NB4 (cell line): Measurements from ENCODE around the gene BORCS5.
A peak's percentile ranks its signal among the peaks of the same experiment; 100 is the strongest.

Source experiments
- DNase-seq: peaks from one replicate; pipeline ENCODE4 v3.0.0; 2010; ENCODE audit warnings: low read depth
- H3K4me3 ChIP-seq: one replicate; pipeline ENCODE4 v1.5.1; 2011; ENCODE audit warnings: mild to moderate bottlenecking, low read depth, low read length, moderate library complexity
- MYC ChIP-seq: IDR thresholded peaks from 2 replicates; pipeline ENCODE4 v1.6.1; 2011; ENCODE audit warnings: low read depth, low read length
- POLR2A ChIP-seq: IDR thresholded peaks from 2 replicates; pipeline ENCODE4 v1.6.1; 2011; ENCODE audit warnings: mild to moderate bottlenecking; ENCODE audit not compliant: insufficient read length; ENCODE audit errors: extremely low read depth
- TF ChIP-seq, protein P1 (sequence below): IDR thresholded peaks from 2 replicates; pipeline ENCODE4 v1.6.1; 2011; ENCODE audit warnings: low read depth, low read length
- TF ChIP-seq, protein P2 (sequence below): IDR thresholded peaks from one replicate; pipeline ENCODE4 v1.5.1; 2012; ENCODE audit warnings: low read depth, low read length

BORCS5 gene

DNA sequence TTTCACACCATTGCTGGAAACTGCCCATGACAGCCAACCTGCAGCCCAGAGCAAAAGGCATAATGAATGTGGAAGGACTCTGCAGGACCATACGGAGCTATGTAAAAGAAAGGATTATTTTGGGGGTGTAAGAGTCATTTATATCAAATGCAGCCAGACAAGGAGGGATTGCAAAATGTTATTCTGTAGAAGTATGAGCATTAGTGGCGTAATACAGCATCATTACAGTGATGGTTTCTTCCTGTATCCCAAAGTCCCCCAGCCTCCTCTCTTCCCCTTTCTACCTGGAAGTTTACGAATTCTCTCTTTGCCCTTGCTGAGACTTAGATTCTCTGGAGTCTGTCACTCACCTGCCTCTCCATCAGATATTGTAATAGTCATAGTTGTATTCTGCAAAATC lies 89.9 kb downstream of the BORCS5 start:
- TF ChIP-seq, protein P1, sequence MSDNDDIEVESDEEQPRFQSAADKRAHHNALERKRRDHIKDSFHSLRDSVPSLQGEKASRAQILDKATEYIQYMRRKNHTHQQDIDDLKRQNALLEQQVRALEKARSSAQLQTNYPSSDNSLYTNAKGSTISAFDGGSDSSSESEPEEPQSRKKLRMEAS, result no peak
- TF ChIP-seq, protein P2, sequence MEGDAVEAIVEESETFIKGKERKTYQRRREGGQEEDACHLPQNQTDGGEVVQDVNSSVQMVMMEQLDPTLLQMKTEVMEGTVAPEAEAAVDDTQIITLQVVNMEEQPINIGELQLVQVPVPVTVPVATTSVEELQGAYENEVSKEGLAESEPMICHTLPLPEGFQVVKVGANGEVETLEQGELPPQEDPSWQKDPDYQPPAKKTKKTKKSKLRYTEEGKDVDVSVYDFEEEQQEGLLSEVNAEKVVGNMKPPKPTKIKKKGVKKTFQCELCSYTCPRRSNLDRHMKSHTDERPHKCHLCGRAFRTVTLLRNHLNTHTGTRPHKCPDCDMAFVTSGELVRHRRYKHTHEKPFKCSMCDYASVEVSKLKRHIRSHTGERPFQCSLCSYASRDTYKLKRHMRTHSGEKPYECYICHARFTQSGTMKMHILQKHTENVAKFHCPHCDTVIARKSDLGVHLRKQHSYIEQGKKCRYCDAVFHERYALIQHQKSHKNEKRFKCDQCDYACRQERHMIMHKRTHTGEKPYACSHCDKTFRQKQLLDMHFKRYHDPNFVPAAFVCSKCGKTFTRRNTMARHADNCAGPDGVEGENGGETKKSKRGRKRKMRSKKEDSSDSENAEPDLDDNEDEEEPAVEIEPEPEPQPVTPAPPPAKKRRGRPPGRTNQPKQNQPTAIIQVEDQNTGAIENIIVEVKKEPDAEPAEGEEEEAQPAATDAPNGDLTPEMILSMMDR, result no peak
- TF ChIP-seq MYC, result no peak
- TF ChIP-seq POLR2A, result no peak
- DNase-seq, result peak; percentile 34

DNA sequence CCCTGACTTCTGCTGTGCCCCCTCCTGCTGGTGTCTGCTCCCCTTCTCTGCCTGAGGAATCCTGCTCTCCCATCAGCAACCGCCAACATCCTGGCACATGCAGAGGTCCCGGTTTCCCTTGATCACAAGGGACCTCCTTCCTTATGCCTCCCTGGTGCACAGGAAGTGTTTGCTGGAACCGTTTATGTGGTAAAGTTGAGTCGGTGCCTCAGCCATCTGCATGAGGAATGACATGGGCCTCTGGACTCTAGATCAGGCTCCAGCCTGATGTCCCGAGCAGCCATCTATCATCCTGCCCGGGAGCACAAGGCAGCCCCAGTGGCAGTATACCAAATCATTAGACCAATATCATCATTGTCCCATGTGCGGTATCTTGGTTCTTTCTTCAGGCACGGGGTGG lies 90.4 kb downstream of the BORCS5 start:
- TF ChIP-seq, protein P1, result no peak
- TF ChIP-seq POLR2A (no peak), MYC (no peak)
- TF ChIP-seq, protein P2, result no peak
- H3K4me3 ChIP-seq, result no peak overlapping the region
- DNase-seq, result peak; percentile 49

More for the DNA sequence above, 89.9 kb downstream of the BORCS5 start:
- H3K4me3 ChIP-seq, result no peak overlapping the region

DNA sequence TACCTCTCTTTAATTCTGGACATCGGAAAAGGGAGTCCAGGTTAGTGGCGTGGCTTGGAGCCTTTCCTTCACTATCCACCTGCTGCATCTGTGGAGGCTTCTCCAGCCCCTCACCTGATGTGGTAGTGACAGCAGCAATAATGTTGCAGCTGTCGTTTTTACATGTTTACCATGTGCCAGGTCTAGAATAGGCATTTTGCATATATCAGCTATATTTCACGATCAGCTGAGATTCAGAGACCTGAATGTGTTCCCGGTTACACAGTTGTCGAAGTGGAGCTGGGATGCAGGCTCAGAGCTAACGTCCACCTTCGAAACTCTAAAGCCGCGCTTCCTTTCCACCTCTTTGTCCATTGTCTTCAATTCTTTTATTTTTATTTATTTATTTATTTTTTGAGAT lies 91.0 kb downstream of the BORCS5 start:
- TF ChIP-seq MYC (no peak), POLR2A (no peak)
- TF ChIP-seq, protein P1, result no peak
- TF ChIP-seq, protein P2, result no peak
- DNase-seq, result no peak
- H3K4me3 ChIP-seq, result no peak overlapping the region

DNA sequence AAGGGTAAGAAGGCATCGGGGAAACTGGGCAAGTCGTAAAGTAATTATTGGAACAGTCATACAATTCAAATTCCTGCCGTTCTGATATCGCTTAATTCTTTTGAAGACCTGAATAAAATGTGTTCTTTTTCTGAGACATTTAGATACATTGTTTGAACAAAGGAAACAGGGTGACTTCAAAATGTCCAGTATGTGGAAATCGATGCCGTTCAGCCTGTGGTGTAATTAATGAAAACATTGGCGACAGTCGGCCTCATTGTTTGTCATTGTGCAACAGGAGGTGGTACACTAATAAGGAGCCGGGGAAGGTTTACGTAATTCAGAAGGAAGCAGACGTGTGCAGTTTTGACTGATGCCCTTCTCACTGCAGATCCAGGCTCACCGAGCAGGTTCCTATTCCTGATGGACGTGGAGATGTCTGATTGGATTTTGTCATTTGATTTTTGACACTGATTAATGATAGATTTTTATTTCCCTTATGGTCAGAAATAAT lies 92.7 kb downstream of the BORCS5 start:
- peak; percentile 92 for DNase-seq

DNA sequence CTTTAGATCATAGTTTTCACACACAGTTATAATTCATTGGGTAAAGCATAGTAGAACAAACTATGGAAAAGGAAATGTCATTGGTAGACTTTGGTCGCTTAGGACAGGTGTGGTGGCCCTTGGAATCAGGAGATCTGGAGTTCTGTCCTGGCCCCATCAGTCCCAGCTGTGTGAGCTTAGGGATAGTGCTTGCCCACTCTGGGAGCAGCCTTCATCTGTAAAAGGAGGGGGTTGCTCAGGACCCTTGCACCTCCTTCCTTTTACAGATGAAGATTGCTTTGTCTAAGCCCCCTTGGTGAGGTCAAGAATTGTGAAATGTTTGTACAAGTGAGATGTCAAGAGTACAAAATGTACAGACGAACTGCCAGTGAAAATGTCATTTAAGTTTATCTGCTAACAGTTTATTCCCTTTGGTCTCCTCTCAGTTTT lies 93.2 kb downstream of the BORCS5 start:
- no peak overlapping the region for H3K4me3 ChIP-seq
- DNase-seq, result no peak
- TF ChIP-seq, protein P2, result no peak
- no peak for TF ChIP-seq MYC
- TF ChIP-seq POLR2A, result no peak
- TF ChIP-seq, protein P1, result no peak

More for the DNA sequence above, 92.7 kb downstream of the BORCS5 start:
- peak overlapping the region; percentile 9 for H3K4me3 ChIP-seq
- TF ChIP-seq, protein P1, result peak; percentile 10; the same call in 1 of the 2 replicates
- TF ChIP-seq, protein P2, result no peak
- TF ChIP-seq MYC, result peak; percentile 67
